Stomach (tissue), 4 donors: ENCODE results near the gene C6orf89.

ENCODE experiments used
- EP300 ChIP-seq: sonication (generic); formaldehyde crosslinking; IDR thresholded peaks from one replicate; pipeline ENCODE4 v1.6.1; 2017; ENCODE audit warnings: antibody characterized with exemption
- POLR2A ChIP-seq, 4 donors: fragments of 450-650 bp; IDR thresholded peaks; one replicate each; pipeline ENCODE4 v1.6.1; 2016; ENCODE audit warnings: antibody characterized with exemption in 4 of 4, control low read depth in 2 of 4, mild to moderate bottlenecking in 1 of 4, moderate library complexity in 1 of 4
- POLR2AphosphoS5 ChIP-seq, 3 donors: sonication (generic); formaldehyde crosslinking; IDR thresholded peaks; one replicate each; pipeline ENCODE4 v1.6.1; 2016; ENCODE audit warnings: antibody characterized with exemption in 3 of 3
- TF ChIP-seq, protein P1 (sequence below), 7 experiments: fragments of 450-650 bp in 4 of 7; fragments of 200-600 bp in 3 of 7; sonication (generic) in 3 of 7; IDR thresholded peaks; one replicate each; pipeline ENCODE4 v1.5.1; 2016 to 2019; ENCODE audit warnings: antibody characterized with exemption in 7 of 7, control low read depth in 2 of 7, mild to moderate bottlenecking in 1 of 7

DNA sequence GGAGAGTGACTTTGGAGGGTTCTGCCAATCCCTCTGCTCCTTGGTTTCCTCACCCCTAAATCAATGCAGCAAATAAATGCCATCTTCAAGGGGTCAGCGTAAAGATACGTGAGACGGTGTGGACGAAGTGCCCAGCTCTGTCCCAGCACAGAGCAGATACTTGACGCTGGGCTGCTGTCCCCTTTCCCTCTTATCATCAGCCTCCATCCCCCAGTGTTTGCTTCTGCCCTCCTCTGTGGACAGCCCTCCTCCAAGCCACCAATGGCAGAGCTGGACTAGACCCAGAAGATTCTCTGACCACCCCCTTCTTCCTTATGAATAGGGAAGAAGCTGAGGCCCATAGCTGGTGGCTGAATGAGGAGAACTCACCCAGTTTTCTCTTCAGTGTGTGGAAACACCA is 51.1 kb downstream of the C6orf89 start:
- TF ChIP-seq, protein P1, sequence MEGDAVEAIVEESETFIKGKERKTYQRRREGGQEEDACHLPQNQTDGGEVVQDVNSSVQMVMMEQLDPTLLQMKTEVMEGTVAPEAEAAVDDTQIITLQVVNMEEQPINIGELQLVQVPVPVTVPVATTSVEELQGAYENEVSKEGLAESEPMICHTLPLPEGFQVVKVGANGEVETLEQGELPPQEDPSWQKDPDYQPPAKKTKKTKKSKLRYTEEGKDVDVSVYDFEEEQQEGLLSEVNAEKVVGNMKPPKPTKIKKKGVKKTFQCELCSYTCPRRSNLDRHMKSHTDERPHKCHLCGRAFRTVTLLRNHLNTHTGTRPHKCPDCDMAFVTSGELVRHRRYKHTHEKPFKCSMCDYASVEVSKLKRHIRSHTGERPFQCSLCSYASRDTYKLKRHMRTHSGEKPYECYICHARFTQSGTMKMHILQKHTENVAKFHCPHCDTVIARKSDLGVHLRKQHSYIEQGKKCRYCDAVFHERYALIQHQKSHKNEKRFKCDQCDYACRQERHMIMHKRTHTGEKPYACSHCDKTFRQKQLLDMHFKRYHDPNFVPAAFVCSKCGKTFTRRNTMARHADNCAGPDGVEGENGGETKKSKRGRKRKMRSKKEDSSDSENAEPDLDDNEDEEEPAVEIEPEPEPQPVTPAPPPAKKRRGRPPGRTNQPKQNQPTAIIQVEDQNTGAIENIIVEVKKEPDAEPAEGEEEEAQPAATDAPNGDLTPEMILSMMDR (IDR thresholded peaks at IDR 0.05), result no peak
- TF ChIP-seq POLR2AphosphoS5 (IDR thresholded peaks at IDR 0.05), result no peak
- no peak for TF ChIP-seq POLR2A (IDR thresholded peaks at IDR 0.05)
- TF ChIP-seq EP300, result no peak
